SK-N-SH (cell line): ENCODE results near the gene ATF4. TPM values are rescaled to one million over a fixed set of nuclear protein-coding genes. Genes with fewer than 3 reads are reported as not detected.

Experiments used
- CTCF ChIA-PET: fragments of 300-600, 350-600 bp; formaldehyde crosslinking; extraction: SDS; loops from one replicate; lab custom pipeline; 2021; lab: Yijun Ruan, JAX
- POLR2A ChIA-PET: fragments of 350-600 bp; sonication (Branson Sonifier 250); formaldehyde crosslinking; extraction: SDS; loops from one replicate; lab custom pipeline; 2020; ENCODE audit warnings: antibody characterized with exemption, inconsistent platforms; lab: Yijun Ruan, JAX
- DNase-seq: peaks from one replicate; pipeline ENCODE4 v3.0.0; 2012
- H2AFZ ChIP-seq: fragments of 200-600 bp; sonication (generic); 2 replicates; pipeline ENCODE4 v1.8.1; 2016; ENCODE audit warnings: antibody characterized with exemption, mild to moderate bottlenecking, low read depth
- H3F3A ChIP-seq: fragments of 200-600 bp; sonication (generic); replicated peaks from 2 replicates; pipeline ENCODE3; 2016; ENCODE audit warnings: antibody characterized with exemption, mild to moderate bottlenecking; ENCODE audit not compliant: insufficient read depth
- H3K27ac ChIP-seq, 2 experiments: fragments of 200-500 bp in 1 of 2; fragments of 200-600 bp in 1 of 2; sonication (Bioruptor generic) in 1 of 2; sonication (generic), shearing (Covaris generic) in 1 of 2; 2 replicates each; pipeline versions ENCODE4 v1.5.1 to v1.6.1; 2014 to 2016; ENCODE audit warnings: low read depth in 2 of 2, inconsistent platforms in 1 of 2, low read length in 1 of 2, mild to moderate bottlenecking in 1 of 2, mixed read lengths in 1 of 2
- H3K27me3 ChIP-seq: fragments of 200-600 bp; sonication (generic), shearing (Covaris generic); 2 replicates; pipeline ENCODE4 v1.6.1; 2016; ENCODE audit warnings: mixed run types; ENCODE audit not compliant: insufficient read depth
- H3K36me3 ChIP-seq, 2 experiments: fragments of 200-500 bp in 1 of 2; fragments of 200-600 bp in 1 of 2; sonication (Bioruptor generic) in 1 of 2; sonication (generic) in 1 of 2; replicated peaks in 1 of 2; 2 replicates each; pipeline versions ENCODE3 to v1.5.1; 2014 to 2016; ENCODE audit warnings: low read length in 1 of 2, mild to moderate bottlenecking in 1 of 2; ENCODE audit not compliant: insufficient read depth in 2 of 2, control insufficient read depth in 1 of 2
- H3K4me1 ChIP-seq, 2 experiments: fragments of 200-500 bp in 1 of 2; fragments of 200-600 bp in 1 of 2; sonication (Bioruptor generic) in 1 of 2; sonication (generic), shearing (Covaris generic) in 1 of 2; 2 replicates each; pipeline versions ENCODE4 v1.5.1 to v1.6.1; 2014 to 2016; ENCODE audit warnings: low read depth in 1 of 2, low read length in 1 of 2, mixed run types in 1 of 2; ENCODE audit not compliant: insufficient read depth in 2 of 2, control insufficient read depth in 1 of 2
- H3K4me2 ChIP-seq: fragments of 200-600 bp; sonication (generic), shearing (Covaris generic); 2 replicates; pipeline ENCODE4 v1.6.1; 2017; ENCODE audit warnings: mixed run types
- H3K4me3 ChIP-seq, 2 experiments: fragments of 200-500 bp in 1 of 2; fragments of 200-600 bp in 1 of 2; sonication (Bioruptor generic) in 1 of 2; sonication (generic), shearing (Covaris generic) in 1 of 2; 2 replicates each; pipeline versions ENCODE4 v1.5.1 to v1.8.1; 2014 to 2016; ENCODE audit warnings: low read depth in 2 of 2, inconsistent platforms in 1 of 2, low read length in 1 of 2, mild to moderate bottlenecking in 1 of 2, mixed read lengths in 1 of 2, moderate library complexity in 1 of 2
- H3K79me2 ChIP-seq: fragments of 200-600 bp; sonication (generic); 2 replicates; pipeline ENCODE4 v1.8.1; 2017; ENCODE audit warnings: mild to moderate bottlenecking; ENCODE audit not compliant: insufficient read depth
- H3K9ac ChIP-seq: fragments of 200-600 bp; sonication (generic); 2 replicates; pipeline ENCODE4 v1.6.1; 2017; ENCODE audit warnings: mixed run types
- H3K9me2 ChIP-seq: fragments of 200-600 bp; sonication (generic); 2 replicates; pipeline ENCODE4 v1.6.1; 2017; ENCODE audit warnings: mixed run types
- H3K9me3 ChIP-seq: fragments of 200-600 bp; sonication (generic); 2 replicates; pipeline ENCODE4 v1.6.1; 2017; ENCODE audit warnings: mixed run types, mild to moderate bottlenecking, moderate library complexity
- H4K20me1 ChIP-seq: fragments of 200-600 bp; sonication (generic); 2 replicates; pipeline ENCODE4 v1.6.1; 2017; ENCODE audit warnings: mild to moderate bottlenecking, mixed run types; ENCODE audit not compliant: insufficient read depth
- CHD2 ChIP-seq: fragments of 150-350 bp; IDR thresholded peaks from 2 replicates; pipeline ENCODE4 v1.6.1; 2018; ENCODE audit warnings: low read length; ENCODE audit not compliant: partially characterized antibody
- ELF1 ChIP-seq: IDR thresholded peaks from 2 replicates; pipeline ENCODE4 v1.4.0; 2012
- EP300 ChIP-seq, 2 experiments: IDR thresholded peaks; 2 replicates each; pipeline versions ENCODE4 v1.4.0 to v1.6.1; 2012; ENCODE audit warnings: borderline replicate concordance in 1 of 2, low read depth in 1 of 2, low read length in 1 of 2
- FOXM1 ChIP-seq: IDR thresholded peaks from 2 replicates; pipeline ENCODE4 v1.4.0; 2012; ENCODE audit warnings: low read depth, mild to moderate bottlenecking
- JUND ChIP-seq: IDR thresholded peaks from 2 replicates; pipeline ENCODE4 v1.4.0; 2012
- MEF2A ChIP-seq: IDR thresholded peaks from 2 replicates; pipeline ENCODE4 v1.4.0; 2012; ENCODE audit warnings: low read depth, borderline replicate concordance
- NRF1 ChIP-seq: IDR thresholded peaks from 2 replicates; pipeline ENCODE4 v1.6.1; 2012; ENCODE audit warnings: low read depth, mild to moderate bottlenecking, low read length
- POLR2AphosphoS5 ChIP-seq: IDR thresholded peaks from 2 replicates; pipeline ENCODE4 v1.6.1; 2012; ENCODE audit warnings: low read depth, low read length
- RXRA ChIP-seq: IDR thresholded peaks from 2 replicates; pipeline ENCODE4 v1.4.0; 2012; ENCODE audit warnings: low read depth, mild to moderate bottlenecking, borderline replicate concordance
- SIN3A ChIP-seq: IDR thresholded peaks from 2 replicates; pipeline ENCODE4 v1.6.1; 2012; ENCODE audit warnings: low read depth, mild to moderate bottlenecking, low read length, moderate library complexity, borderline replicate concordance
- SMC3 ChIP-seq: IDR thresholded peaks from 2 replicates; pipeline ENCODE4 v1.6.1; 2012; ENCODE audit warnings: low read depth, low read length, improper control_type of control experiment
- TAF1 ChIP-seq: IDR thresholded peaks from 2 replicates; pipeline ENCODE4 v1.6.1; 2012; ENCODE audit warnings: low read depth, mild to moderate bottlenecking, low read length, moderate library complexity, borderline replicate concordance
- TEAD4 ChIP-seq: IDR thresholded peaks from 2 replicates; pipeline ENCODE4 v1.4.0; 2012; ENCODE audit warnings: mild to moderate bottlenecking, borderline replicate concordance; ENCODE audit not compliant: insufficient read depth
- USF2 ChIP-seq: fragments of 150-350 bp; IDR thresholded peaks from 2 replicates; pipeline ENCODE4 v1.6.1; 2017; ENCODE audit warnings: antibody characterized with exemption, low read length, low read depth, borderline replicate concordance
- WGBS: methylation state at CpG from one replicate; pipeline ENCODE4 v1.1.6; 2017; ENCODE audit warnings: low lambda C conversion rate; 5-methylcytosine and 5-hydroxymethylcytosine counted together
- polyA plus RNA-seq, 3 experiments: library from polyadenylated mRNA; depleted of rRNA; stranded (reverse); fragments of >200 nt; gene quantifications; 2 replicates each; pipeline ENCODE4 v1.2.3, GENCODE V29; 2012
- TF ChIP-seq, protein P1 (sequence below): fragments of 200-600 bp; sonication (generic); IDR thresholded peaks from 2 replicates; pipeline ENCODE4 v1.6.1; 2017; ENCODE audit warnings: antibody characterized with exemption, mild to moderate bottlenecking, moderate library complexity
- TF ChIP-seq, protein P2 (sequence below): fragments of 150-350 bp; IDR thresholded peaks from 2 replicates; pipeline ENCODE4 v1.6.1; 2016; ENCODE audit warnings: mild to moderate bottlenecking, low read depth, low read length
- TF ChIP-seq, protein P3 (sequence below): IDR thresholded peaks from 2 replicates; pipeline ENCODE4; 2012

Gene ATF4
- polyA plus RNA-seq, 1 of the 3 experiments (the other 2 are of a cell fraction) = 375 TPM

DNA sequence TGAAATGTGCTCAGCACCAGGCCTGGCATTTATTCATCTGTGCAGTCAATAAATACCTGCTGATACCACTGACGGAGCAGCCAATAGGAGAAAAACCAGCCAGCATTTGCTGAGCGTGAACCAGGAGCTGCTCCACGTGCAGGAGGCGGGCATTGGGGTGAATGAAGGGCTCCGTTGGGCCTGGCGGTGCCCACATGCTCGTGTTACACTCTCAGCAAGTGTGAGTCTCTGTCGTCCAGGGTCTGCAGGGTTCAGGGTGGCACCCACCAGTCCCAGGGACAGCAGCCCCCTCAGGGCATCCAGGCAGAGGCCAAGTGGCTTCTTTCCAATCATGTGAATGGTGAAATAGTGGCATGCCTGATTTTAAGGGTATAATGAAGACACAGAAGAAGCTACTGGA is 16.3 kb downstream of the ATF4 start:
- Histone ChIP-seq H3K4me1 (no peaks in the 10 kb centered on the region; a peak in 1 of 4 replicates), H4K20me1 (no peaks in the 10 kb centered on the region), H3K36me3 (no peaks in the 10 kb centered on the region), H3K27me3 (no peaks in the 10 kb centered on the region), H3K27ac (no peak overlapping the region), H3F3A (no peaks in the 10 kb centered on the region), H3K79me2 (peaks cover 7% of the 10 kb centered on the region), H3K4me2 (no peak overlapping the region), H2AFZ (no peak overlapping the region), H3K9me2 (no peaks in the 10 kb centered on the region), H3K9ac (no peak overlapping the region), H3K9me3 (no peaks in the 10 kb centered on the region), H3K4me3 (no peak overlapping the region)
- TF ChIP-seq, protein P1, sequence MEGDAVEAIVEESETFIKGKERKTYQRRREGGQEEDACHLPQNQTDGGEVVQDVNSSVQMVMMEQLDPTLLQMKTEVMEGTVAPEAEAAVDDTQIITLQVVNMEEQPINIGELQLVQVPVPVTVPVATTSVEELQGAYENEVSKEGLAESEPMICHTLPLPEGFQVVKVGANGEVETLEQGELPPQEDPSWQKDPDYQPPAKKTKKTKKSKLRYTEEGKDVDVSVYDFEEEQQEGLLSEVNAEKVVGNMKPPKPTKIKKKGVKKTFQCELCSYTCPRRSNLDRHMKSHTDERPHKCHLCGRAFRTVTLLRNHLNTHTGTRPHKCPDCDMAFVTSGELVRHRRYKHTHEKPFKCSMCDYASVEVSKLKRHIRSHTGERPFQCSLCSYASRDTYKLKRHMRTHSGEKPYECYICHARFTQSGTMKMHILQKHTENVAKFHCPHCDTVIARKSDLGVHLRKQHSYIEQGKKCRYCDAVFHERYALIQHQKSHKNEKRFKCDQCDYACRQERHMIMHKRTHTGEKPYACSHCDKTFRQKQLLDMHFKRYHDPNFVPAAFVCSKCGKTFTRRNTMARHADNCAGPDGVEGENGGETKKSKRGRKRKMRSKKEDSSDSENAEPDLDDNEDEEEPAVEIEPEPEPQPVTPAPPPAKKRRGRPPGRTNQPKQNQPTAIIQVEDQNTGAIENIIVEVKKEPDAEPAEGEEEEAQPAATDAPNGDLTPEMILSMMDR = no peak
- TF ChIP-seq JUND (no peak), MEF2A (no peak), EP300 (IDR thresholded peaks at IDR 0.05; ENCODE audit: borderline replicate concordance in 1 of 2, low read depth in 1 of 2, low read length in 1 of 2) (no peak), ELF1 (no peak), SMC3 (no peak), TEAD4 (no peak), TAF1 (no peak), SIN3A (no peak), RXRA (no peak), FOXM1 (no peak), NRF1 (no peak), CHD2 (no peak), POLR2AphosphoS5 (no peak), USF2 (no peak)
- TF ChIP-seq, protein P2, sequence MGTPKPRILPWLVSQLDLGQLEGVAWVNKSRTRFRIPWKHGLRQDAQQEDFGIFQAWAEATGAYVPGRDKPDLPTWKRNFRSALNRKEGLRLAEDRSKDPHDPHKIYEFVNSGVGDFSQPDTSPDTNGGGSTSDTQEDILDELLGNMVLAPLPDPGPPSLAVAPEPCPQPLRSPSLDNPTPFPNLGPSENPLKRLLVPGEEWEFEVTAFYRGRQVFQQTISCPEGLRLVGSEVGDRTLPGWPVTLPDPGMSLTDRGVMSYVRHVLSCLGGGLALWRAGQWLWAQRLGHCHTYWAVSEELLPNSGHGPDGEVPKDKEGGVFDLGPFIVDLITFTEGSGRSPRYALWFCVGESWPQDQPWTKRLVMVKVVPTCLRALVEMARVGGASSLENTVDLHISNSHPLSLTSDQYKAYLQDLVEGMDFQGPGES = no peak
- TF ChIP-seq, protein P3, sequence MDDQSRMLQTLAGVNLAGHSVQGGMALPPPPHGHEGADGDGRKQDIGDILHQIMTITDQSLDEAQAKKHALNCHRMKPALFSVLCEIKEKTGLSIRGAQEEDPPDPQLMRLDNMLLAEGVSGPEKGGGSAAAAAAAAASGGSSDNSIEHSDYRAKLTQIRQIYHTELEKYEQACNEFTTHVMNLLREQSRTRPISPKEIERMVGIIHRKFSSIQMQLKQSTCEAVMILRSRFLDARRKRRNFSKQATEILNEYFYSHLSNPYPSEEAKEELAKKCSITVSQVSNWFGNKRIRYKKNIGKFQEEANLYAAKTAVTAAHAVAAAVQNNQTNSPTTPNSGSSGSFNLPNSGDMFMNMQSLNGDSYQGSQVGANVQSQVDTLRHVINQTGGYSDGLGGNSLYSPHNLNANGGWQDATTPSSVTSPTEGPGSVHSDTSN = no peak
- ChIA-PET POLR2A (interaction anchor here (0.6 kb wide), 2 partner anchors 10 to 635 kb away, joined by 3 to 4 read pairs; no protein-coding TSS in a partner anchor), CTCF (interaction anchor here (1.3 to 3.9 kb wide), 3 partner anchors 43 to 499 kb away, joined by 3 to 62 read pairs (median 24); no protein-coding TSS in a partner anchor)
- DNase-seq = no peak
- WGBS = no CpG with 5 or more reads among the region's 8 CpGs
